Fibroblast of skin of right biceps (primary cell): ENCODE results near the gene GPHA2.

Experiments
- DNase-seq: peaks from one replicate; pipeline ENCODE4 v3.0.0-alpha.2; 2013

The GPHA2 gene

DNA sequence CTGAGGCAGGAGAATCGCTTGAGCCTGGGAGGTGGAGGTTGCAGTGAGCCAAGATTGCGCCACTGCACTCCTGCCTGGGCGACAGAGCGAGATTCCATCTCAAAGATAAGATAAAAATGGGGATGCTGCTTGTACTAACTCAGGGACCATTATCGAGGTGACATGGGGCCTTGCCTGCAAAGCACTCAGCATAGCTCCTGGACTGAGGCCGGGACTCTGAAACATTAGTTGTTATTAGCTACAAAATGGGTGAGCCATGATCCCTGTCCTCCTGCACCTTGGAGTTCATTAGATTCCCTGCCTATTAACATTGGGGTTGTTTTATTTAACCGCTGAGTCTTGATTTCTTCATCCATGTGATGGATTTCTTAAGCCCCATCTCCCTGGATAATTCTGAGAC, 6.1 kb downstream of the GPHA2 start:
- DNase-seq, result no peak

- DNase-seq, result no peak
Measured at GRCh38 chr11:64928957-64929356, 6.7 kb downstream of the GPHA2 start.

- DNase-seq, result no peak
Measured at GRCh38 chr11:64926689-64927088, 9.0 kb downstream of the GPHA2 start.

- no peak for DNase-seq
Measured at GRCh38 chr11:64925536-64926436, 9.9 kb downstream of the GPHA2 start.

- no peak for DNase-seq
Measured at GRCh38 chr11:64924910-64925284, 10.8 kb downstream of the GPHA2 start.

GRCh38 chr11:64923944-64924909, 11.5 kb downstream of the GPHA2 start, which contains the start of gene PPP2R5B:
Gene PPP2R5B (plus strand): TSS chr11:64924689. CDS start chr11:64925735, 1,046 bp downstream.
- DNase-seq, result peak; percentile 95

- no peak for DNase-seq
Measured at GRCh38 chr11:64923151-64923661, 12.5 kb downstream of the GPHA2 start.

GRCh38 chr11:64921384-64921783, 14.3 kb downstream of the GPHA2 start:
- DNase-seq, result no peak

- no peak for DNase-seq
Measured at GRCh38 chr11:64920124-64920523, 15.6 kb downstream of the GPHA2 start.

- DNase-seq, result no peak
Measured at GRCh38 chr11:64919627-64920026, 16.1 kb downstream of the GPHA2 start.

DNA sequence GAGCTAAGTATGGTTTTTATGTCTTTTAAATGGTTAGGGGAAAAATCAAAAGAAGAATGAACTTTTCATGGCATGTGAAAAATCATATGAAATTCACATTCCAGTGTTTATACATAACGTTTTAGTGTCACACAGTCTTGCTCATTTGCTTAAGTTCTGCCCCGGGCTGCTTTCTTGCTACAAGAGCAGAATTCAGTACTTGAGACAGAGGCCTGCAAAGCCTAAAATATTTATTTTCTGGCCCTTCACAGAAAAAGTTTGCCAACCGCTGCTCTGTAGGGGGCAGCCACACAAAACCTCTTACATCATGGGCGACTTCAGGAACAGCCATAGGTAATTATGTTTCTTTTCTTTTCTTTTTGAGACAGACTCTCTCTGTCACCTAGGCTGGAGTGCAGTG, 17.7 kb downstream of the GPHA2 start:
- DNase-seq, result peak; percentile 59

DNA sequence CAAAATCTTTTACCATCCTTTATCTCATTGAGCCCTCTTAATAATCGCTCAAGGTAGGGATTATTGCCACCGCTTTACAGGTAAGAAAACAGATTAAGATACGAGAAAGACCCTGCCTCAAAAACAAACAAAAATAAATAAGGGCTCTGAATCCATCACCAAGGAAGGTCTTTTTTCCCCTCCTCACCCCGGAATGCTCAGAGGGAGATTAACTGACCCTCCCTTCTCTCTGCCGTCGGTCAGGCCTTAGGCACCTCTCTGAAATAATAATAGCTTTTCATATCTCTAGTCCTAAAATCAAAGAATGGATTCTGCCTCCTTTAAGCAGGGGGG, 18.1 kb downstream of the GPHA2 start:
- no peak for DNase-seq

GRCh38 chr11:64916775-64917662, 18.7 kb downstream of the GPHA2 start, which contains the start of gene ATG2A:
Gene ATG2A (minus strand): TSS chr11:64917209. CDS start chr11:64917135, 74 bp downstream.
- DNase-seq, result peak; percentile 100

DNA sequence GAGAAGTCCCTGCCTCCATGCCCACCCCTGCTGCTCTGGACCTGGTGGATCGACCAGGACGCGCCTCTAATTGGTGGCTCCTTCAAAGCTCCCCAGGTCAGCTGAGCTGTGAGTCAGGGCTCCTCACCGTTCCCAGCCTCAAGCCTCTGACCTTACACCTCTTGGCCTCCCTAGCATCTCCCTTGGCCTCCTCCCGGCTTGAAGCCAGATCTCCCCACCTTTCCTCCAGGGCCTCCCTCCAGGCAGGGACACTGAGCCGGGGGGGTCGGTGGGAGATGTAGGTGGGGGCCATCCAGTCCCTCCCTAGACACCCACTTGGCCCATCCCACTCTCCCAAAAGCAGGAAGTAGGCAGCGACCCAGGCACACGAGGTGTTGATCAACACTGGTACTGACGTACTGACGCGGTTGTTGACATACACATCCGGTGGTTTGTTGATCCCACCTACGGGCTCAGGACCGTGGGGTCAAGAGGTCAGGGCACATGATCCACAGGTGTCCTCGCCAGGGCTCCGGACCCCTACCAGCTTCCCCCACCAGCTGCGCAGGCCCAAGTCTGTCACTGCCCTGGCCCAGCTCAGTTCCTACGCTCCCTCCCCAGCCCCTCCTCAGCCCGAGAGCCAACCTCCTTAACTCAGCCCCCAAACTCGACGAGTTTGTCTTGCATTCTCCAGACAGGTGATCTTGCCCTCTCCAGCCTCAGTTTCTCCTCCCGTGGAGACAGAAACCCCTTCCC, 19.5 kb downstream of the GPHA2 start:
- DNase-seq, result peak; percentile 18

GRCh38 chr11:64915376-64915887, 20.3 kb downstream of the GPHA2 start:
- DNase-seq, result no peak

GRCh38 chr11:64914123-64914522, 21.6 kb downstream of the GPHA2 start:
- DNase-seq, result no peak

DNA sequence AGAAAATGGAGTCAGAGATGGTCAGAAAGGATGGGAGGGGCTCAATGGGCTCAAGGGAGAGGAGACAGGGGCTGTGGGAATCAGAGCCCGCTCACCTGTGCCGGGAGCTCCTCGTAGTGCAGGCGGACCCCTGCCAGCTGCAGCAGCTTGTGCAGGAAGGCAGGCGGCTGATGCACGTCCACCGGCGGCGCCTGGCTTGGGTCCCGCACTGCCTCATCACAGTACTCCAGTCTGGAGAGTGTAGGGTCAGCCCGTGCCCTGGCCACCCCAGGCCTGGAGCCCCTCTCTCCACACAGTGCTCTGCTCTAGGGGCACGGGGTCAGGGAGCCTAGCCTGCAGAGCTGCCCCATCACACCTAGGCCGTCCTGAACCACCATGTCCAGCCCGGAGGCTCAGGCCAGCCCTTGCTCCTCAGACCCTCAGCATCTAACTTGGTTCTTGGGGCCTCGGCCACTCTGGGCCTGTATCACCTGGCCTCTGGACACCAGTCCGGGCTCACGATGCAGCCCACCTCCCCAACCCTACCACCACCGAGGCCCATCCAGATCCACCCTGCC, 22.4 kb downstream of the GPHA2 start:
- DNase-seq, result no peak

- DNase-seq, result no peak
Measured at GRCh38 chr11:64911689-64912088, 24.0 kb downstream of the GPHA2 start.

DNA sequence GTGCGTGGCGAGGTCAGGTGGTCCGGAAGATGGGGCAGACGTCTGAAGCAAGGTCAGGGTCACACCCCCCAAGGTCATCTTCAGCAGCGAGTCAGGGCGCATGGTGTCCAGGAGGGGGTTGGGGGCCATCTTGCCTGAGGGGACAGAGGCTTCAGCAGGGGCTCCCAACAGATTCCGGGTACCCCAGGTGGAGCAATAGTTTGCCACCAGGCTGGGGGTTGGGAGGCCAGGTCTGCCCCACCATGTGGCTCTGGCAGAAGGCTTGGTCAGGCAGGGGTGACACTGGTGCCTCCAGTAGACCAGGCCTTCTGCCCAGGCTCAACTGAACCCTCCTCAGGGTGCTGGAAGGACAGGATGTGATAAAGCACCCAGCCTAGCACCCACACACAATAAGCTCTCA, 24.6 kb downstream of the GPHA2 start:
- no peak for DNase-seq

- no peak for DNase-seq
Measured at GRCh38 chr11:64910451-64911093, 25.1 kb downstream of the GPHA2 start.
